K562 treated with DMSO at 1 percent for 4 hours (cell line): ENCODE measurements around the gene MANEA. TPM values are rescaled to one million over a fixed set of nuclear protein-coding genes. Genes with fewer than 3 reads are reported as not detected.

Experiments
- total RNA-seq: library from RNA; unstranded; fragments of 300-600 nt; gene quantifications from 2 replicates; pipeline ENCODE4 v1.2.3, GENCODE V29; 2022; ENCODE audit not compliant: insufficient read depth

Gene MANEA
- 5.2 and 5.7 TPM in 2 replicates for total RNA-seq

GRCh38 chr6:95577304-95578105, at the start of gene MANEA:
TSS of gene MANEA (plus strand) at chr6:95577535. CDS start at chr6:95586440, 8,905 bp downstream.

